ENCODE measurements around the gene TAF13. TPM values are rescaled to one million over a fixed set of nuclear protein-coding genes. Genes with fewer than 3 reads are reported as not detected.

The TAF13 gene
- total RNA-seq, 1 experiment from 2014 or later = 58.8 TPM

DNA sequence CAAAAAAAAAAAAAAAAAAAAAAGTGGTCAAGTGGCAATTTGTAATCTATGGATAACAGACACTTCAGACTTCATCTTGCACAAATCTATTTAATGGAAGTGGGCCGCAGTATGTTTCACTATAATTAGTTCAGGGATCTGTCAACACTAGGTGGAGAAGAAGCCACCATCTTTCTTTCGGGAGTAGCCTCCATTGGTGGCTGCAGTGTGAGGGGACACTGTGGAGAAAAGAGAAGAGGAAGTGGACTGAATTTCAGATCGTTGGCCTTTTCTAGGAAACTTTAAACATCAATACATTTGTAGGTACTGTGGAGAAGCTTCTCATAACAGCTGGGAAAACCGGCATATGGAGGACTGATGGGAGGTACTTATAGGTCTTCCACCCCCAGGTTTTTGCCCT lies 30.1 kb upstream of the TAF13 start:
- H3K4me3 ChIP-seq (ENCODE audit: low read depth, low read length, poor library complexity, severe bottlenecking) = no peak overlapping the region
- no TSS peak for BruUV-seq (replicated peaks)
- no peak for DNase-seq (ENCODE audit: low spot score)
- CTCF ChIA-PET = no interaction called here
- no peaks in the 10 kb centered on the region for H3K27me3 ChIP-seq (replicated peaks; ENCODE audit: insufficient read depth, low read depth, low read length, poor library complexity)
- H3K9me3 ChIP-seq (ENCODE audit: low read depth, low read length, poor library complexity, severe bottlenecking) = no peaks in the 10 kb centered on the region
- no peak for TF ChIP-seq EZH2 (IDR thresholded peaks at IDR 0.05; ENCODE audit: borderline replicate concordance, low read depth, low read length, poor library complexity, severe bottlenecking)
- TF ChIP-seq, protein P1, sequence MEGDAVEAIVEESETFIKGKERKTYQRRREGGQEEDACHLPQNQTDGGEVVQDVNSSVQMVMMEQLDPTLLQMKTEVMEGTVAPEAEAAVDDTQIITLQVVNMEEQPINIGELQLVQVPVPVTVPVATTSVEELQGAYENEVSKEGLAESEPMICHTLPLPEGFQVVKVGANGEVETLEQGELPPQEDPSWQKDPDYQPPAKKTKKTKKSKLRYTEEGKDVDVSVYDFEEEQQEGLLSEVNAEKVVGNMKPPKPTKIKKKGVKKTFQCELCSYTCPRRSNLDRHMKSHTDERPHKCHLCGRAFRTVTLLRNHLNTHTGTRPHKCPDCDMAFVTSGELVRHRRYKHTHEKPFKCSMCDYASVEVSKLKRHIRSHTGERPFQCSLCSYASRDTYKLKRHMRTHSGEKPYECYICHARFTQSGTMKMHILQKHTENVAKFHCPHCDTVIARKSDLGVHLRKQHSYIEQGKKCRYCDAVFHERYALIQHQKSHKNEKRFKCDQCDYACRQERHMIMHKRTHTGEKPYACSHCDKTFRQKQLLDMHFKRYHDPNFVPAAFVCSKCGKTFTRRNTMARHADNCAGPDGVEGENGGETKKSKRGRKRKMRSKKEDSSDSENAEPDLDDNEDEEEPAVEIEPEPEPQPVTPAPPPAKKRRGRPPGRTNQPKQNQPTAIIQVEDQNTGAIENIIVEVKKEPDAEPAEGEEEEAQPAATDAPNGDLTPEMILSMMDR (conservative IDR thresholded peaks at IDR 0.05; ENCODE audit: low read depth, low read length) = no peak
- H3K4me1 ChIP-seq (ENCODE audit: insufficient read depth, low read length, poor library complexity, severe bottlenecking) = peaks cover 4% of the 10 kb centered on the region
- no peak overlapping the region for H3K27ac ChIP-seq (ENCODE audit: low read depth, low read length, poor library complexity, severe bottlenecking)
- POLR2A ChIA-PET (ENCODE audit: low non-redundant PET) = no interaction called here
- intact Hi-C loops (cut with micrococcal nuclease; ENCODE audit: unreplicated experiment) = loop anchor here (10.0 kb wide), 1 partner anchor 141 kb away; the partner anchor contains the start of gene CLCC1
- no peaks in the 10 kb centered on the region for H3K36me3 ChIP-seq (ENCODE audit: insufficient read depth, low read length, poor library complexity, severe bottlenecking)

DNA sequence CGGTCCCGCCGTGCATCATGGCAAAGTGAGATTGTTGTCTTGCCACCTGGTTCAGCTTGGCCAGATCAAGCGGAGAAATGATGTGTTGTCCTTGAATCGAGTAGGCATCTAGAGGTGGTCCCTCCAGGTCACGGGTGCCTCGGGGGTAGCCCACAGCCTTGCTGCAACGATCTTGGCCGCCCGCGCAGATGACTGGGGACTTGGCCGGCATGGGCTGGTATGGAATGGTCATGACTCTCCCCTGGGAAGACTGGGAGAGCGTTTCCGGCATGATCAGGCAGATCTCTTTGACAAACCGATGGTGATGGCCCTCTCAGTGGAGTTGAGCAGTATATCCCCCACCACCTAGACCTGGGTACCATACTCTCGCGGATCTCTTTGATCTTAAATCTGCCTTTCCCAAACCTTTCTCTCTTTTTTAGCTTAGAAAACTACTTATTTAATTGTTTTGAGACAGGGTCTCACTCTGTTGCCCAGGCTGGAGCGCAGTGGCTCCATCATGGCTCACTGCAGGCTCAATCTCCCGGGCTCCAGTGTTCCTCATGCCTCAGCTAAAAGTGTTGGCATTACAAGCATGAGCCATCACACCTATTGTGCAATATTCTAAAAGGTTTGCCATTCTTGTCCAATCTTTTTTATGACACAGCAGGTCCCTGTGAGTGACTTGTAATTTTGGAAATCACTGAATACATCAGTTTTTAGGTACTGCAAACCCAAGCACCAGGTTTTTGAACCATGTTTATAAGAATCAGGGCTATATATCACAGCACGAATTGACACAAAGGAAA lies 28.8 kb upstream of the TAF13 start:
- peaks cover 4% of the 10 kb centered on the region for H3K4me1 ChIP-seq (ENCODE audit: insufficient read depth, low read length, poor library complexity, severe bottlenecking)
- H3K9me3 ChIP-seq (ENCODE audit: low read depth, low read length, poor library complexity, severe bottlenecking) = no peaks in the 10 kb centered on the region
- CTCF ChIA-PET = no interaction called here
- H3K27ac ChIP-seq (ENCODE audit: low read depth, low read length, poor library complexity, severe bottlenecking) = no peak overlapping the region
- no TSS peak for BruUV-seq (replicated peaks)
- no peaks in the 10 kb centered on the region for H3K27me3 ChIP-seq (replicated peaks; ENCODE audit: insufficient read depth, low read depth, low read length, poor library complexity)
- no peak for DNase-seq (ENCODE audit: low spot score)
- no peaks in the 10 kb centered on the region for H3K36me3 ChIP-seq (ENCODE audit: insufficient read depth, low read length, poor library complexity, severe bottlenecking)
- POLR2A ChIA-PET (ENCODE audit: low non-redundant PET) = no interaction called here
- TF ChIP-seq, protein P1 (conservative IDR thresholded peaks at IDR 0.05; ENCODE audit: low read depth, low read length) = no peak
- TF ChIP-seq EZH2 (IDR thresholded peaks at IDR 0.05; ENCODE audit: borderline replicate concordance, low read depth, low read length, poor library complexity, severe bottlenecking) = no peak
- intact Hi-C loops (cut with micrococcal nuclease; ENCODE audit: unreplicated experiment) = loop anchor here (10.0 kb wide), 1 partner anchor 140 kb away; the partner anchor contains the start of gene CLCC1
- H3K4me3 ChIP-seq (ENCODE audit: low read depth, low read length, poor library complexity, severe bottlenecking) = no peak overlapping the region

DNA sequence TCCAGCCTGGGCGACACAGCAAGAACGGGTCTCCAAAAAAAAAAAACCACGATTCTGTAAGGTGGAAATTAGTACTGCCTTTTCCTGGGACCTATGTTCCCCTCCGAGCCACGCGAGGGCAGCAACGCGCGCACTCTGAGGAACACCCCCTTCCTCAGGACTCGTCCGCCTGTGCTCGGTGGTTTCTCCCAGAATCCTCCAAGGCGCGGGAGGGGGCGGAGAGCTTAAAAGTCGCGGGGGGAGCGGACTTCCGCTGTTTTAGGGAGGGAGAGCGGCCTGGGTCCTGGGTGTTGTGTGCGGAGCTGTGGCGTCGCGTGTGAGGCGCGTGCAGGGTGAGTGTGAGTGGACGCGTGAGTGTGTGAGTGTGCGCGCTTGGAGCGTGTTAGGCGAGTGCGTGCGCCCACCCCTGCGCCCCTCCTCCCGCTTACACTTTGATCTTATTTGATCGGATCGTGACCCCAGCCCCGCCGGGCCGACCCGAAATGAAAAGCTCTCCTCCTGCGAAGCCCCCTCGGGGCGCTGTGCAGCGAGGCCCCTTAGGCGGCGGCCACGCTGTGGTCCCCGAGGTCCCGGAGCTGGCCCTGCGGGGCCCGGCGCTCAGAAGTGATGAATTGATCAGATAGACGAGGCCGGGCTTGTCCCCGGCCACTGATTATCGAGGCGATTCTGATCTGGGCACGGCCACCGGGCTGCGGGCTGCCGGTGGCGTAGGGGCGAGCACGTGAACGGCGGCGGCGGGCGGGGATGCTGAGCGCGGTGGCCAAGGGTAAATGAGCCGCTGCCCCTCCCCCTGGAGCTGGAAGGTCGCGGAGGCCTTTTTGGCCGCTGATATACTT lies 24.4 kb upstream of the TAF13 start:
- TF ChIP-seq, protein P1 (conservative IDR thresholded peaks at IDR 0.05; ENCODE audit: low read depth, low read length) = peak; percentile 92
- TF ChIP-seq EZH2 (IDR thresholded peaks at IDR 0.05; ENCODE audit: borderline replicate concordance, low read depth, low read length, poor library complexity, severe bottlenecking) = no peak
- BruUV-seq (replicated peaks) = TSS peak; percentile 78
- DNase-seq (ENCODE audit: low spot score) = peak; percentile 100
- CTCF ChIA-PET = interaction anchor here (0.6 to 1.2 kb wide), 10 partner anchors 8 to 391 kb away, joined by 3 to 12 read pairs (median 5); partner anchors contain the start of gene TMEM167B
- no peaks in the 10 kb centered on the region for H3K9me3 ChIP-seq (ENCODE audit: low read depth, low read length, poor library complexity, severe bottlenecking)
- no peaks in the 10 kb centered on the region for H3K36me3 ChIP-seq (ENCODE audit: insufficient read depth, low read length, poor library complexity, severe bottlenecking)
- peak overlapping the region; percentile 92 for H3K27ac ChIP-seq (ENCODE audit: low read depth, low read length, poor library complexity, severe bottlenecking)
- H3K4me1 ChIP-seq (ENCODE audit: insufficient read depth, low read length, poor library complexity, severe bottlenecking) = peaks cover 4% of the 10 kb centered on the region
- peak overlapping the region; percentile 96 for H3K4me3 ChIP-seq (ENCODE audit: low read depth, low read length, poor library complexity, severe bottlenecking)
- intact Hi-C loops (cut with micrococcal nuclease; ENCODE audit: unreplicated experiment) = loop anchor here (10.0 kb wide), 1 partner anchor 135 kb away; the partner anchor contains the start of gene CLCC1
- no peaks in the 10 kb centered on the region for H3K27me3 ChIP-seq (replicated peaks; ENCODE audit: insufficient read depth, low read depth, low read length, poor library complexity)
- POLR2A ChIA-PET (ENCODE audit: low non-redundant PET) = interaction anchor here (0.6 to 0.7 kb wide), 6 partner anchors 10 to 469 kb away, joined by 3 to 8 read pairs (median 4); partner anchors contain the start of gene TMEM167B
